Upper lobe of left lung (tissue), 6 donors: Measurements from ENCODE around the gene CPNE5. TPM values are rescaled to one million over a fixed set of nuclear protein-coding genes. Genes with fewer than 3 reads are reported as not detected.

Experiments used
- ATAC-seq, 2 donors: fragments of 200-7000 bp; cut with Tn5 transposase; one replicate each; pipeline ENCODE4 v1.9.1; 2022; ENCODE audit warnings: mild to moderate bottlenecking in 2 of 2, moderate library complexity in 2 of 2; ENCODE audit not compliant: low FRiP score in 2 of 2
- DNase-seq, 2 donors: peaks; one replicate each; pipeline ENCODE4 v3.0.0-alpha.2; 2019 to 2020
- H3K27ac ChIP-seq, 4 donors: fragments of 200-600 bp; sonication (generic); one replicate each; pipeline ENCODE4 v1.5.1; 2016 to 2019
- H3K27me3 ChIP-seq, 4 donors: fragments of 200-600 bp; sonication (generic); one replicate each; pipeline ENCODE4 v1.5.1; 2017 to 2019
- H3K36me3 ChIP-seq, 4 donors: fragments of 200-600 bp; sonication (generic); one replicate each; pipeline ENCODE4 v1.5.1; 2016 to 2019
- H3K4me1 ChIP-seq, 4 donors: fragments of 200-600 bp; sonication (generic); one replicate each; pipeline ENCODE4 v1.5.1; 2018 to 2019
- H3K4me3 ChIP-seq, 4 donors: fragments of 200-600 bp; sonication (generic); one replicate each; pipeline ENCODE4 v1.5.1; 2017 to 2019; ENCODE audit warnings: mild to moderate bottlenecking in 2 of 4, moderate library complexity in 1 of 4
- H3K9me3 ChIP-seq, 4 donors: fragments of 200-600 bp; sonication (generic); one replicate each; pipeline ENCODE4 v1.5.1; 2018 to 2019
- CTCF ChIP-seq, 6 experiments: fragments of 450-650 bp in 4 of 6; fragments of 200-600 bp in 2 of 6; sonication (generic) in 2 of 6; IDR thresholded peaks; one replicate each; pipeline ENCODE4 v1.5.1; 2016 to 2019; ENCODE audit warnings: antibody characterized with exemption in 6 of 6
- EP300 ChIP-seq, 4 donors: sonication (generic); formaldehyde crosslinking; IDR thresholded peaks; one replicate each; pipeline ENCODE4 v1.5.1; 2017; ENCODE audit warnings: antibody characterized with exemption in 4 of 4, control low read depth in 2 of 4
- POLR2A ChIP-seq, 4 donors: fragments of 450-650 bp; IDR thresholded peaks; one replicate each; pipeline ENCODE4 v1.5.1; 2016 to 2017; ENCODE audit warnings: antibody characterized with exemption in 4 of 4, mild to moderate bottlenecking in 2 of 4
- POLR2AphosphoS5 ChIP-seq, 2 donors: sonication (generic); formaldehyde crosslinking; IDR thresholded peaks; one replicate each; pipeline ENCODE4 v1.5.1; 2017; ENCODE audit warnings: antibody characterized with exemption in 2 of 2
- WGBS, 2 donors: methylation state at CpG; one replicate each; pipeline ENCODE4 v1.1.5; 2017 to 2018; 5-methylcytosine and 5-hydroxymethylcytosine counted together
- total RNA-seq, 6 donors: library from RNA; depleted of rRNA in 4 of 6; stranded (reverse); fragments of >200 nt in 4 of 6; gene quantifications; one replicate each; pipeline versions ENCODE4 v1.1.0 to v1.2.1, GENCODE V29; 2016 to 2021
- donor health status: DM: no; HTN: no; CAD: no; lungs with moderate emphysema.
- donor health status: DM: no; HTN: yes; CAD: no; lungs with severe emphysema.

The CPNE5 gene
- total RNA-seq, 6 donors from 2014 or later = 0.89 to 5.4 (median 2.5) TPM

- ATAC-seq = no peak
- TF ChIP-seq POLR2AphosphoS5 (IDR thresholded peaks at IDR 0.05) (no peak), CTCF (IDR thresholded peaks at IDR 0.05) (no peak), POLR2A (IDR thresholded peaks at IDR 0.05) (no peak), EP300 (IDR thresholded peaks at IDR 0.05) (no peak)
- Histone ChIP-seq H3K4me3 (no peak overlapping the region), H3K9me3 (no peaks in the 10 kb centered on the region), H3K4me1 (peaks cover 0 to 4% (median 0%) of the 10 kb centered on the region in 4 donors), H3K27me3 (no peaks in the 10 kb centered on the region), H3K27ac (no peak overlapping the region), H3K36me3 (no peaks in the 10 kb centered on the region)
- DNase-seq = peak in 1 of 2 donors; percentile 32
- 81 to 83% methylated on average over 12 of the region's 12 CpGs for WGBS, 2 donors
Measured at GRCh38 chr6:36820700-36821580, 18.3 kb downstream of the CPNE5 start.

GRCh38 chr6:36818756-36819155, 20.5 kb downstream of the CPNE5 start:
- TF ChIP-seq POLR2A (IDR thresholded peaks at IDR 0.05) (no peak), POLR2AphosphoS5 (IDR thresholded peaks at IDR 0.05) (no peak), EP300 (IDR thresholded peaks at IDR 0.05) (no peak), CTCF (IDR thresholded peaks at IDR 0.05) (no peak)
- ATAC-seq = no peak
- Histone ChIP-seq H3K27ac (no peak overlapping the region), H3K27me3 (no peaks in the 10 kb centered on the region), H3K36me3 (no peaks in the 10 kb centered on the region), H3K4me3 (no peak overlapping the region), H3K4me1 (peaks cover 0 to 3% (median 0%) of the 10 kb centered on the region in 4 donors), H3K9me3 (no peaks in the 10 kb centered on the region)
- WGBS, 2 donors = 76 to 85% methylated on average over 4 of the region's 4 CpGs
- DNase-seq = no peak

GRCh38 chr6:36817847-36818246, 21.4 kb downstream of the CPNE5 start:
- Histone ChIP-seq H3K9me3 (no peaks in the 10 kb centered on the region), H3K36me3 (no peaks in the 10 kb centered on the region), H3K27ac (no peak overlapping the region), H3K27me3 (no peaks in the 10 kb centered on the region), H3K4me3 (no peak overlapping the region), H3K4me1 (no peaks in the 10 kb centered on the region)
- ATAC-seq = no peak
- no peak for DNase-seq
- 92% methylated on average over 3 of the region's 3 CpGs for WGBS, 2 donors
- no peak for TF ChIP-seq POLR2A (IDR thresholded peaks at IDR 0.05)
- TF ChIP-seq EP300 (IDR thresholded peaks at IDR 0.05) = no peak
- no peak for TF ChIP-seq POLR2AphosphoS5 (IDR thresholded peaks at IDR 0.05)
- no peak for TF ChIP-seq CTCF (IDR thresholded peaks at IDR 0.05)

GRCh38 chr6:36817176-36817817, 21.9 kb downstream of the CPNE5 start:
- TF ChIP-seq EP300 (IDR thresholded peaks at IDR 0.05) (no peak), CTCF (IDR thresholded peaks at IDR 0.05) (no peak), POLR2AphosphoS5 (IDR thresholded peaks at IDR 0.05) (no peak), POLR2A (IDR thresholded peaks at IDR 0.05) (no peak)
- WGBS, 2 donors = 92 to 97% methylated on average over 9 of the region's 9 CpGs
- Histone ChIP-seq H3K4me3 (no peak overlapping the region), H3K27ac (no peak overlapping the region), H3K4me1 (no peaks in the 10 kb centered on the region), H3K36me3 (no peaks in the 10 kb centered on the region), H3K9me3 (no peaks in the 10 kb centered on the region), H3K27me3 (no peaks in the 10 kb centered on the region)
- ATAC-seq (no peak), DNase-seq (no peak)
